LHCN-M2 (cell line): ENCODE results near the gene DDX46. TPM values are rescaled to one million over a fixed set of nuclear protein-coding genes. Genes with fewer than 3 reads are reported as not detected.
"Not testable (repeated sequence)": the region's sequence is repeated elsewhere in the genome, so short reads cannot be mapped to it uniquely, and the experiment has no call there.

Experiments
- DNase-seq: peaks from one replicate; pipeline ENCODE4 v3.0.0-alpha.2; 2012; ENCODE audit warnings: low read depth
- total RNA-seq: library from RNA; depleted of rRNA; stranded (reverse); fragments of >200 nt; gene quantifications from 2 replicates; pipeline ENCODE4 v1.2.3, GENCODE V29; 2014; rRNA removed

Gene DDX46
- total RNA-seq, 1 experiment from 2014 or later, result 29.4 TPM

DNA sequence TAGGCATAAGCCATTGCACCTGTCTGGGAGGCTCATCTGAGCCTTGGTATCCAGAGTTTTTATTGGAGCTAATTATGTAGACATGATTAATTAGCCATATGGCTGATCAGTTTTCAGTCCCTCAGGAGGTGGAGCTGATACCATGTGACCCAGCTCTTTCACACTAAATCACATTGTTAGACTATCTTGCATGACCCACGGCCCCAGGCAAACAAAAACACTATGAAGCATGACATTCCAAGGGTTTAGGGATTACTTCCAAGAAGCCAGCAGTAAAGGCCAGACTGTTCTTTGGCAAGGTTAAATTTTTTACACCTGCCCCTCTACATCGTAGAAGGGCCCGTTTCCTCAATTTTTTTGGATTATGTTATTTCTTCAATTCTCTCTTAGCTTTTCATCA, 82.2 kb downstream of the DDX46 start:
- DNase-seq, result no peak

- no peak for DNase-seq
These were observed 85.7 kb downstream of the DDX46 start for GRCh38 chr5:134844252-134844651.

- DNase-seq, result no peak
These were observed 86.8 kb downstream of the DDX46 start for GRCh38 chr5:134845335-134845851.

- DNase-seq, result peak; percentile 95
These were observed 87.5 kb downstream of the DDX46 start, which contains the start of gene C5orf24 for GRCh38 chr5:134845852-134846640. C5orf24 (plus strand) TSS chr5:134845968; CDS start chr5:134854901, 8,933 bp downstream.

- no peak for DNase-seq
These were observed 88.0 kb downstream of the DDX46 start for GRCh38 chr5:134846641-134846960.

- DNase-seq, result not testable (repeated sequence)
These were observed 90.9 kb downstream of the DDX46 start for GRCh38 chr5:134849434-134849933.

DNA sequence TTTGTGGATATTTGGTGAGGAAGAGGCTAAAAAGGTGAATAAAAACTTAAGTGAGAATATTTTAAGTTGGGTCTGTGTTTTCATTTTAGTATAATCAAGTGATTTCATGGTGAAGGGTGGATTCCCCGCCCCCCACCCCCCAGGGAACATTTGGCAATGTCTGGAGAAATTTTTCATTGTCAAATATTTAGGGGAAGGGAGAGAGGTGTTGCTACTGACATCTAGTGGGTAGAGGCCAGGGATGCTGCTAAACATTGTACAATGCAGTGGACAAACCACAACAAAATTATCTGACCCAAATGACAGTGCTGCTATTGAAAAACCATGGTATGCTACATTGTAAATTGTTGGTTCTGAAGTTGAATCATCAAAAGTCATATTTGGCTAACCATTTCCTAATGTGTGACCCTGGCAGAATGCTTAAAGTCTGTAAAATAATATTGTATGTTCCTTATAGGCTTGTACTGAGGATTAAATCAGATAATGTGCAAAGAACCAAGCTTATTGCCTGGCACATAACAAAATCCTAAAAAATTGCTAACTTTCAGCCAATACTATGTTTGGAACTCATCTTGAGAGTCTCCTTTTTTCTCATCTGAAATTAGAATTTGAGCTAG, 92.8 kb downstream of the DDX46 start:
- peak; percentile 66 for DNase-seq

GRCh38 chr5:134856465-134856864, 97.9 kb downstream of the DDX46 start:
- DNase-seq, result not testable (repeated sequence)

GRCh38 chr5:134857401-134857800, 98.8 kb downstream of the DDX46 start:
- DNase-seq, result no peak

GRCh38 chr5:134864707-134865106, 106.1 kb downstream of the DDX46 start:
- DNase-seq, result no peak

DNA sequence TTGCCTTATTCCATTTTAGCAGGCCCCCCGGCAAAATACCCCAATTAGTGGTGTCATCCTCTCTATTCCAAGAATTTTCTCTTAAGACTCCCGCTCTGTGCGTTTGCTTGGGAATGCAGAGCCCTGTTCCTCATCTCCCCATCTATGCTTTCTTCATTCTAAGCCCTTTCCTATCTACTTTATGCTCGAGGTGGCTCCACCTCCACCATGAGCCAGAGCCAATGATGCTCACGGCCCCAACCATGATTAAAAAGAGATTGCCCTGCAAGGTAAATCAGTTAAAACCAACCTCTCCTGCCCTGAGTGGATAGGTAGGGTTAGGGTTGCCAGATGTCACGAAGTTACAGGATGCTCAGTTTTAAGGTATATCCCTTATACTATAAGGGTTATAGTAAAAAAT, 114.9 kb downstream of the DDX46 start:
- DNase-seq, result no peak

GRCh38 chr5:134873987-134874830, 115.6 kb downstream of the DDX46 start, which contains the start of gene TXNDC15:
TXNDC15 (plus strand) TSS chr5:134874371; CDS start chr5:134874428, 57 bp downstream.
- DNase-seq, result peak; percentile 82

DNA sequence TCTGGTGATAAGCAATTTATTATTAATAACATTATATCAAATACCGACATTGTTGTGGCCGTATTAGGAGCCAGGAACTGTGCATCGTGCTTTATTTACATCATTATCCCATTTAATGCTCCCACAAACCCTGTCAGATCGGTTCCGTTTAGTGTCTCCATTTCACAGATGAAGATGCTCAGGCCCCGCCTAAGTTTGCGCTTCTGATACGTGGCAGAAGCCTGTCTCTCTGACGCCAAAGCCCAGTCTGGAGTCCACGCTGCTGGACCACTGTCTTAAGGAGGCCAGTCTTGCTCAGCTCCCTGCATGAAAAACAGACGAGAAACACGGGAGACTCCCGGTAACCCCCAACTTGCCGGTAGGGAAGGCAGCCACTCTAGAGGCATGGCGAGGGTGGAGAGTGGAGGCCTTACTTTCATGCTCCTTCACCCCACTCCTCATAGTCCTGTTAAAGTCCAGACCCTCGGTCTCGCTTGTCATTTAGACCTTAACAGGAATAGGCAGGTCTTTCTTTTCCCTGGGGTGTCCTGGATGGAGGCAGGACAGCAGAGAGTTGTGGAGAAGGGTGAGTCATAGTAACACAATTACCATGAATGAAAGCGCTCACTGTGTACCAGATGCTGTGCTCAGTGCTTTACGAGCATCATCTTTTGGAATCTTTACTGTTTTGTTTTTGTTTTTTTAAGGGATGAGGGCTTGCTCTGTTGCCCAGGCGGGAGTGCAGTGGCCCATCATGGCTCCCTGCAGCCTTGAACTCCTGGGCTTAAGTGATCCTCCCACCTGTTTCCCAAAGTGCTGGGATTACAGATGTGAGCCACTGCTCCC, 116.5 kb downstream of the DDX46 start:
- peak; percentile 78 for DNase-seq

GRCh38 chr5:134877159-134877558, 118.6 kb downstream of the DDX46 start:
- no peak for DNase-seq

- no peak for DNase-seq
These were observed 119.8 kb downstream of the DDX46 start for GRCh38 chr5:134878403-134878802.

DNA sequence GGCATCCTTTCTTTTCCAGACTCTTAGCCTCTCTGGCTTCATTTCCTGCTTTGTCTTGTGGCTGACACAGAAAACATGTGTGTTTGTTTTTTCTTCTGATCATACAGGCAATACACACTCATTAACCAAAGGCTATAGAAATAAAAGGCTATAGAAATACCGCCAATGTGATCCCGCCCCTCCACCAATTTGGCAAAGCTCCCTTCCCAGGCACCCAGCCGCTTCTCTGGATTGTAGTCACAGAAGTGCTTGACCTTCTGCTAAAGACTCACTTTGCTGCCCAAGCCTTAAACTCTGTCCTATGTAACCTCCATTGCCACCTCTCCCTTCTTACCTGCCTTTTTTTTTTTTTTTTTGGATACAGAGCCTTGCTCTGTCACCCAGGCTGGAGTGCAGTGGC, 120.9 kb downstream of the DDX46 start:
- DNase-seq, result no peak

Other genes with a start within 250 kb of the DDX46 start
- 34.0 and 34.4 TPM in 2 replicates for gene JADE2, start 233.1 kb upstream of the DDX46 start, total RNA-seq
- 49.7 and 68.7 TPM in 2 replicates for gene SAR1B, start 126.0 kb upstream of the DDX46 start, total RNA-seq
- gene SEC24A, start 110.0 kb upstream of the DDX46 start, total RNA-seq, result 18.8 and 20.1 TPM in 2 replicates
- 20.8 and 21.0 TPM in 2 replicates for gene CAMLG, start 20.2 kb upstream of the DDX46 start, total RNA-seq
- gene C5orf24, start 87.2 kb downstream of the DDX46 start, total RNA-seq, result 46.0 and 60.2 TPM in 2 replicates
- 108 and 126 TPM in 2 replicates for gene TXNDC15, start 115.6 kb downstream of the DDX46 start, total RNA-seq
- 5.5 and 9.1 TPM in 2 replicates for gene PCBD2, start 146.4 kb downstream of the DDX46 start, total RNA-seq
- 0.11 TPM in 1 of 2 replicates, not detected in the other for gene CATSPER3, start 209.1 kb downstream of the DDX46 start, total RNA-seq